GM21381 (cell line): Measurements from ENCODE around the gene FAM209A.
"Not testable (repeated sequence)": the region's sequence is repeated elsewhere in the genome, so short reads cannot be mapped to it uniquely, and the experiment has no call there.

Source experiments
- ATAC-seq: cut with Tn5 transposase; IDR thresholded peaks from one replicate; pipeline ENCODE4 v1.9.1; 2021; ENCODE audit warnings: mild to moderate bottlenecking, moderate library complexity; ENCODE audit not compliant: unreplicated experiment

Gene FAM209A

GRCh38 chr20:56524444-56524843 is at the start of gene FAM209A:
Gene FAM209A, plus strand, starts transcription at chr20:56524744. Its CDS starts 65 bp downstream, at chr20:56524809.
- ATAC-seq, result not testable (repeated sequence)

DNA sequence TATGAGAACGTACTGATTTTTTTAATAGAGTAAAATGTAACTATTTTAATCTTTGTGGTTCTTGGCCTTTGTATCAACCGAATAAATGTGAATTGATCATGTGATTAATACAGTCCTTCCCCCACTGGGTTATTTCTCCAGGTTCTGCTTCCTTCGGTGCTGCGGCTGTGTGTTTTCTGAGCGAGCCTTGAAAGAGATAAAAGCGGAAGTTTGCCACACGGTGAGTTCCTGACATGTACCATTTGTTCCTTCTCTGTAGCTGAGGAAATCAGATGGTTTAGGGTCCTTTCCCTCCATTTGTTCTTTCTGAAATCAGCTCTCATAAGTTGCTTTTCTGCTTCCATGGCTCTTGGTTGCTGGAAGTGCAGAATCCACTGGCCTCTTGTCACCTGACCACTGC is 40.6 kb upstream of the FAM209A start:
- ATAC-seq, result no peak

- ATAC-seq, result no peak
These were observed 37.3 kb upstream of the FAM209A start for GRCh38 chr20:56487216-56487615.

DNA sequence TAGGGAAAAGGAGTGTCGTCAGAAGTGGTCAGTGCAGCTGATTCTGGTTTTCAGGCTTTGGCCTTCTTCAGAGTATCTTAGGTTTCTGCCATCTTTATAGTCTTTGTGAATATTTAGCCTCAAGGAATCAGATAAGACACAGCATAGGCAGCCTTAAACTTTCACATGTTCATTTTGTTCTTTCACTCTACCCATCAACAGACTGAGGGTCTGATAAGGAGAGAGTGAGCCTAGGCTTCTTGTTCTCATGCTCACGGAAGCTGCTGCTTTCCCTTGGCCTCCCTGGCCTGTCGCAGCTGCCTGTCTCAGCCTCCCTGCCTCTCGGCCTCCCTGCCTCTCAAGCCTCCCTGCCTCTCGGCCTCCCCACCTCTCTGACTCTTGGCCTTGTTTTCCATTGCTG is 36.0 kb upstream of the FAM209A start:
- no peak for ATAC-seq

DNA sequence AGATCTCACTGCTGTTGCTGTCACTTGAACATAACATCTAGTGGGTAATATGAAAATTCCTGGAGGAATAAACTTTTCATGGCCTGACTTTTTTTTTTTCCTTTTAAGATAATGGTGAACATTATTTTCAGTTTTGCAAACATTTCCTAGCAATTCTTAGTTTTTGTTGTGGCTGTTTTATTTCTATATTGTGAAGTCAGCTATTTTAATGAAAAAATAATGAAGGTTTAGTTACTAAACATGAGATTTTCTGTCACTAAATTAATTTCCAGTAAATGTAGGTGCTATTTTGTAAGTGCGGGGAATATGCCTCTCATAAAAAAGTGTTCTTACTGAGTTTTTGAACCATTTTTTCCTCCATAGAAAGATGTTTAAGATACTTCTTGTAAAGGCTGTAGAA is 23.4 kb upstream of the FAM209A start:
- no peak for ATAC-seq

GRCh38 chr20:56503916-56504315 is 20.6 kb upstream of the FAM209A start:
- no peak for ATAC-seq

GRCh38 chr20:56504373-56505005 is 20.1 kb upstream of the FAM209A start:
- ATAC-seq, result no peak

DNA sequence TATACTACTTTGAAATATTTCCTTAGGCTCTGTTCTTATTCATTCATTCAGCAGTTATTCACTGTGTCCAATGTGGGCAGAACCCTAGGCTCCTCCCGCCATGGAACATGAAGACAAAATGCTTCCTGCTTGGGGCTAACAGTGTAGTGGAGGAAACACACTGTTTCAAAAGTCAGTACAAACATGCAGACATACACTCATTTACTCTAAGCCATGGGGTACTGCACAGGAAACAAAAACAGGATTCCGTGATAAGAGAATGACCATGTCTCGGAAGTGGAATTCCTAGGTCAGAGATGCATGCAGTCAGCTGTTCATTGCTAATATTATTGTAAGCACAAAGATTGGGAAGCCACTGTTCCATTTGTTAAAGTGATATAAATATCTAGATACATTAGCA is 18.4 kb upstream of the FAM209A start:
- no peak for ATAC-seq

DNA sequence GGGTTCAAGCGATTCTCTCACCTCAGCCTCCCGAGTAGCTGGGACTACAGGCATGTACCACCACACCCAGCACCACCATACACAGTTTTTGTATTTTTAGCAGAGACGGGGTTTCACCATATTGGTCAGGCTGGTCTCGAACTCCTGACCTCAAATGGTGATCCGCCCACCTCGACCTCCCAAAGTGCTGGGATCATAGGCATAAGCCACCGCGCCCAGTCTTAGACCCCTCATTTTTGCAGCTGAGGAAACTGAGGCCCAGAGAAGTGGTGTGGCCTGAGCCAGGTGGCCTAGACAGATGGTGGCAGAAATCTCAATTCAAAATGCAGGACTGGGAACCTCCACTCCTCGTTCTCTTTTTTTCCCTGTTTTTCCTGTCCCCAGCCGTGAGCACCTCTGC is 12.6 kb upstream of the FAM209A start:
- ATAC-seq, result no peak

GRCh38 chr20:56513161-56514150 is 11.1 kb upstream of the FAM209A start:
- ATAC-seq, result no peak

DNA sequence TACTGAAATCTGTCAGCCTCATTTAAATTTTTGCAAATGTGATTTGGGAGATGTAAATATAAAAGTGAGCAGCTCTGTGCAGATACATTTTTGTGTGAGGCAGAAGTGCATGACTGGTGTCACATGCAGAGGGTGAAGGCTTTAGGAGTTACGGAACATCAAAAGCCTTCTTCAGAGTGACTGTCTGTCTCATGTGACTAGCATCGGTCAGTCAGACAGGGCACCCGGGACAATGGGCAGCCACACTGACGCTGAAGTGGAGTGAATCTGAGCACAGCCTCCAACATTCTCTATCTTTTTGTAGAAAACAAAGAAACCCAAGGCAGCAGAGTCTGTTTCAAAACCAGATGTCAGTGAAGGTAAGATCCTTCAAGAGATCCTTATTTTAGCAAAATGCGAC is 7.9 kb upstream of the FAM209A start:
- no peak for ATAC-seq

GRCh38 chr20:56517211-56517610 is 7.3 kb upstream of the FAM209A start:
- ATAC-seq, result no peak

DNA sequence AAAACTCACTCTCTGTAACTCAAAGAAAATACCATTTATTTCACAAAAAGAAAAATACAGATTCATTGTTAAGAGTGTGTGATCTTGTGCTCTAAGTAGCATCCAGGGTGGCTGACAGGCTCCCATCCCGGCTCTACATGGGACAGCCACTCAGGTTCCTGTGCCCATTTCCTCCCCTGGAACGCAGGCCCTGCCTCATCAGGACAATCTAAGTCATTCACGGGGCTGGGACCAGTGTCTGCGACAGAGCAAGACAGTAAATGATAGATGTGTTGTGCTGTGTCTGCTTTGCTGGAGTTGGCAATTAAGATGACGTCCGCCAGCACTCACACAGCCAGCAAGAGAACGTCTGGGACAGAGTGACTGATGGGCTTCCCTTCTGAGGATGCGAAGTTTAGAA is 6.9 kb upstream of the FAM209A start:
- ATAC-seq, result no peak

DNA sequence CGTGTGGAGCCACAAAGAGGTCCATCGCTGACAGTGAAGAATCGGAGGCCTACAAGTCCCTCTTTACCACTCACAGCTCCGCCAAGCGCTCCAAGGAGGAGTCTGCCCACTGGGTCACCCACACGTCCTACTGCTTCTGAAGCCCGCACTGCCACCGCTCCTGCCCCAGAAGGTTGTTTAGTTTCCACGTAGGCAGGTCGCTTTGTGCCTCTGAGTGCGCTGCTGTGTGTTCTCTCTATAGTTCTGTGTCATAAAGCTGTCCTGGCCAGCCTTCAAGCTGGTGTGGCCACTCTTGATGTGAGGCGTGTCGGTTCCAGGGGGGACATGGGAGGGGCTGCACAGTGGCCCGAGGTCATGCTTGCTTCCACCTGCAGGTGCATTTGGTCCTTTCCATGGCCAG is 6.4 kb upstream of the FAM209A start:
- no peak for ATAC-seq

DNA sequence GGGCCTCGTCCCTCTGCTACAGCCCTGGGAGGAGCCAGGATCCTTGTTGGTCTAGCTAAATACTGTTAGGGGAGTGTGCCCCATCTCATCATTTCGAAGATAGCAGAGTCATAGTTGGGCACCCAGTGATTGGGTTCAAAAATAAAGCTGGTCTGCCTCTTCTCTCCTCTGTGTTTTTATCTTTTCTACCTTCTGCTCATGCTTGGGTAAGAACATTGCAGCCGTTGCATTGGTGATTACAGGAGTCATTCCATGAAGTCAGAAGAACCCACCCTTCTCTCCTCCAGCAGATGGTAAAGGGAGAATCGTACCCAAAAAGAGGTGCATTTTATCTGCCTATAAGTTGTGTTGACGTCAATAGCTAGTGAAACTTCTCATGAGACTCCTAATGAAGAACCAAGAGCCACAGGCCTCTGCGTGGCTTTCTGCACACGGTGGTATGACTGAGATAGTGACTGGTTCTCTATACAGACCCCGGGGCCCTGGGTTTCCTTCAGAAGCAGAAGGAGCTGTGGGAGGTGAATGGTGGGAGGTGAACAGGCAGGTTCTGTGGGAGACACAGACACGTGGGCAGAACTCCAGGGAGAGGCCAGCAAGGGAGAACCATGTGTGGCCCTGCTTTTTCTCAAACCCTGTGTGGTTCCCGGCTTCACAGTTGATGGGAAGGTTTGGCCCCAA is 5.7 kb upstream of the FAM209A start:
- ATAC-seq, result no peak

DNA sequence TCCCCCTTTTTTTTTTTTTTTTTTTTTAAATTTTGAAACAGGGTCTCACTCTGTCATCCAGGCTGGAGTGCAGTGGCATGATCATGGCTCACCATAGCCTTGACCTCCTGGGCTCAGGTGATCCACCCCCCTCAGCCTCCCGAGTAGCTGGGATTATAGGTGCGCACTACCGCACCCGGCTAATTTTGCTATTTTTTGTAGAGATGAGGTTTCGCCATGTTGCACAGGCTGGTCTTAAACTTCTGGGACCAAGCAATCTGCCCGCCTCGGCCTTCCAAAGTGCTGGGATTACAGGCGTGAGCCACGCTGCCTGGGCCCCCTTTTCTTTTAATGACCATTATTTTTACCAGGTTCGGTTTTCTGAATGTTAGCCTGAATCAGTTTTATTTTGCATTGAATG is 5.0 kb upstream of the FAM209A start:
- ATAC-seq, result no peak

- ATAC-seq, result no peak
These were observed 4.4 kb upstream of the FAM209A start for GRCh38 chr20:56520180-56520579.

GRCh38 chr20:56520746-56521354 is 3.7 kb upstream of the FAM209A start:
- not testable (repeated sequence) for ATAC-seq

DNA sequence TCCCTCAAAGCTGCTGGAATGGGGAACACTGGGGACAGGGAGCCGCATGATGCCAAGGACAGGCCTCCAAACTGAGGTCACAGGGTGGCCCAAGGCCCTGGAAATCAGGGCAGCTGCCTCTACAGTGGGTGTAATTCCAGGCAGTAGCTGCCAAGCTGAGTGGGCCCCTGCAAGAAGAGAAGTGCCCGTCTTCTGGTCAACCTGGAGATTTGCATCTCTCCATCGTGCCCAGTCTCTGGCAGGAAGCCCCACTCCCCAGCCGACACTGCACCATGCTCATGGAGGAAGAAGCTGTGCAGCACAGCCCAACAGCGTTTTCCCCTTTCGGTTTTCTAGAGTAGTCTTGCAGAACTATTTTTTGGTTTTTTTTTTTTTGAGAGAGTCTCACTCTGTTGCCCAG is 2.2 kb upstream of the FAM209A start:
- ATAC-seq, result no peak

DNA sequence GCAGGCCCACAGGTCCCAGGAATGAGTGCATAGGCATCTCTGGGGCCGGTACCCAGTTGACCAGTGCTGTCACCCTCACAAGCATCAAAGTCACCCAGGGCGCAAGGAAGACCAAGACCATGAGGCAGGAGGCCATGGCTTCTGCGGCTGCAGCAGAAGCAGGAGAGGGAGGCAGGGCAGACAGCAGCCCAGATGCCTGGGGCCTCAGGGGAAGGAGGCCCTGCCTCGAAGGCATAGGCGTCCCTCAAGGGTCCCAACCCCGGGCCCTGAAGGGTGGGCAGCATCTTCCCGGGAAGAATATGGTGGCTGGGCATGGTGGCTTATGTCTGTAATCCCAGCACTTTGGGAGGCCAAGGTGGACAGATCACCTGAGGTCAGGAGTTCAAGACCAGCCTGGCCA is 3.0 kb downstream of the FAM209A start:
- no peak for ATAC-seq

DNA sequence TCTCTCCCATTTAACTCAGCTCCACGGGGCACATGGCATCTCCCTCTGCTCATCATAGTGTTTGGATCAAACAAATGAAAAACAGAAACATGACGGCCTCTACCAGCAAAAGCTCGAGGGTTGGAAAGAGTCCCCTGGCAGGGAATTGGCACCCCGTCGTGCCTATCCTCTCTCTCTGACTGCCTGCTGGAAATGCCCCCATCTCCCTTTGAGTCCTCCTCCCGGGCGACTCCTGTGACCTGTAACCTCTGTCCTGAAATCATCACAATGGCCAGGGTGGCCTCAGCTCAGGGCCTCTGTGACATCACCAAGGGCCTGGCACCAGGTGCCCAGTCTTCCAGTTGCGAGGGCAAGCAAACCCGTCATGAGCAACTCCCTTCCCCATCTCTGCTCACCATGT is 8.4 kb downstream of the FAM209A start, which contains the start of gene FAM209B:
TSS of gene FAM209B (plus strand) at position 301 of the 400 bp plus-strand sequence. CDS start at position 397, 96 bp downstream.
- not testable (repeated sequence) for ATAC-seq
